ENCODE measurements around the gene CCL7.

CCL7 gene

GRCh38 chr17:34290586-34290985 is 20.6 kb downstream of the CCL7 start:
- no peak overlapping the region for H3K9ac ChIP-seq (ENCODE audit: low read length)
- H3K9me3 ChIP-seq (ENCODE audit: control insufficient read depth, low read length): no peaks in the 10 kb centered on the region
- peaks cover 18% of the 10 kb centered on the region for H3K4me1 ChIP-seq (ENCODE audit: control insufficient read depth, insufficient read depth, low read length)
- H3K36me3 ChIP-seq (ENCODE audit: control insufficient read depth, insufficient read depth, low read length, severe bottlenecking): no peaks in the 10 kb centered on the region
- no peaks in the 10 kb centered on the region for H3K27me3 ChIP-seq (replicated peaks; ENCODE audit: control insufficient read depth, insufficient read depth, low read length)
- no peak overlapping the region for H3K4me3 ChIP-seq (ENCODE audit: low read length)
- no peak for DNase-seq (ENCODE audit: low read depth)

GRCh38 chr17:34291721-34292348 is 21.8 kb downstream of the CCL7 start:
- H3K4me1 ChIP-seq (ENCODE audit: control insufficient read depth, insufficient read depth, low read length): peaks cover 17% of the 10 kb centered on the region
- no peak for DNase-seq (ENCODE audit: low read depth)
- H3K27me3 ChIP-seq (replicated peaks; ENCODE audit: control insufficient read depth, insufficient read depth, low read length): no peaks in the 10 kb centered on the region
- no peaks in the 10 kb centered on the region for H3K9me3 ChIP-seq (ENCODE audit: control insufficient read depth, low read length)
- no peak overlapping the region for H3K4me3 ChIP-seq (ENCODE audit: low read length)
- H3K36me3 ChIP-seq (ENCODE audit: control insufficient read depth, insufficient read depth, low read length, severe bottlenecking): no peaks in the 10 kb centered on the region
- no peak overlapping the region for H3K9ac ChIP-seq (ENCODE audit: low read length)

DNA sequence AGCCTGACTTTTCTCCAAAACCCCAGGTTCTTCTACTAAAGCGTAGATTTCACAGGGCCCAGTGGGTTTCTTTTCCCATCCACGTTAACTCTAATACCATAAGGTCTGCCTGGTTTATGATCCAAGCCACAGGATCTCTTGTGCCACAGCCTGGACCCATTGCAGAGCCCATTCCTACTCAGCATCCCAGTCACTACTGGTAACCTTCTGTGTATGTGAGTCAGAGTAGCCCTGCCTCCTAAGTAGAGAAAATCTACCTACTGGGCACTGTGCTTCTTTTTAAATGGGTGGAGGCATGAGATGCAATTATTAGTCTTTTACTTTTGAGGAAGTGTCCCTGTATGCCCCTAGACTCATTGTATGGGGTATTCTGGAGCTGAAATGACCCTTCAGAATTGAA is 29.0 kb downstream of the CCL7 start:
- H3K9me3 ChIP-seq (ENCODE audit: control insufficient read depth, low read length): no peaks in the 10 kb centered on the region
- peaks cover 36% of the 10 kb centered on the region for H3K4me1 ChIP-seq (ENCODE audit: control insufficient read depth, insufficient read depth, low read length)
- H3K27me3 ChIP-seq (replicated peaks; ENCODE audit: control insufficient read depth, insufficient read depth, low read length): no peaks in the 10 kb centered on the region
- H3K36me3 ChIP-seq (ENCODE audit: control insufficient read depth, insufficient read depth, low read length, severe bottlenecking): no peaks in the 10 kb centered on the region
- DNase-seq (ENCODE audit: low read depth): no peak
- no peak overlapping the region for H3K9ac ChIP-seq (ENCODE audit: low read length)
- no peak overlapping the region for H3K4me3 ChIP-seq (ENCODE audit: low read length)

DNA sequence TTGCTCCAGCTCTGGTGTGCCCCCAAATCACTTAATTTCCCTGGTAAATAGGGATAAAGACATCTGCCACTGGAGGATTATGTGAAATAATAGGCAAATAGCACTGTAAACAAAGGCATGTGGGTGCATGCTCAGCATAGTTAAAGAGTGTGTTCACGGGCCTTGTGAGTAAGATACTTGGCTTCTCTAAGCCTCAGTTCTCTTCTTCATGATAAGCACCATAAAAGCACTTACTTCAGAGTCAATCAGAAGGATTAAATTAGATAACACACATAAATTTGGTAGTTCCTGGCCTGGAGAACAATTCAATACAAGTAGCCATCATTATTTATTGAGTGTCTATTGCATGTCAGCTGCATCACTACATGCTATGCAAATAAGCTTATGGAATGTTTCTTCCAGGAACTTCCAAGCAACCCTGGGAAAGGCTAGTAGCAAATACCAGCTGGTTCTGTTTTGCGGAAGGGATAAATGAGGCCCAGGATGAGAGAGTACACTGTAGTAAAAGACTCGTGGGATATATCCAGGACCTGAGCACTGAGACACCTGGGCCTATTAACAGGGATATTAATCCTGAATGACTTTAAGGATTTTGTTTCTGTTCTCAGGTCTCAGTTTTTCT is 30.0 kb downstream of the CCL7 start:
- no peaks in the 10 kb centered on the region for H3K36me3 ChIP-seq (ENCODE audit: control insufficient read depth, insufficient read depth, low read length, severe bottlenecking)
- no peaks in the 10 kb centered on the region for H3K9me3 ChIP-seq (ENCODE audit: control insufficient read depth, low read length)
- peak; percentile 65 for DNase-seq (ENCODE audit: low read depth)
- no peak overlapping the region for H3K4me3 ChIP-seq (ENCODE audit: low read length)
- H3K4me1 ChIP-seq (ENCODE audit: control insufficient read depth, insufficient read depth, low read length): peaks cover 36% of the 10 kb centered on the region
- H3K9ac ChIP-seq (ENCODE audit: low read length): peak overlapping the region; percentile 48
- H3K27me3 ChIP-seq (replicated peaks; ENCODE audit: control insufficient read depth, insufficient read depth, low read length): no peaks in the 10 kb centered on the region

- no peak overlapping the region for H3K9ac ChIP-seq (ENCODE audit: low read length)
- no peaks in the 10 kb centered on the region for H3K9me3 ChIP-seq (ENCODE audit: control insufficient read depth, low read length)
- H3K36me3 ChIP-seq (ENCODE audit: control insufficient read depth, insufficient read depth, low read length, severe bottlenecking): no peaks in the 10 kb centered on the region
- no peaks in the 10 kb centered on the region for H3K27me3 ChIP-seq (replicated peaks; ENCODE audit: control insufficient read depth, insufficient read depth, low read length)
- H3K4me3 ChIP-seq (ENCODE audit: low read length): no peak overlapping the region
- peak; percentile 42 for DNase-seq (ENCODE audit: low read depth)
- peaks cover 38% of the 10 kb centered on the region for H3K4me1 ChIP-seq (ENCODE audit: control insufficient read depth, insufficient read depth, low read length)
Measured at GRCh38 chr17:34300652-34301370, 30.8 kb downstream of the CCL7 start.

GRCh38 chr17:34301986-34302385 is 32.0 kb downstream of the CCL7 start:
- H3K4me1 ChIP-seq (ENCODE audit: control insufficient read depth, insufficient read depth, low read length): peaks cover 50% of the 10 kb centered on the region
- no peaks in the 10 kb centered on the region for H3K9me3 ChIP-seq (ENCODE audit: control insufficient read depth, low read length)
- H3K4me3 ChIP-seq (ENCODE audit: low read length): no peak overlapping the region
- no peaks in the 10 kb centered on the region for H3K36me3 ChIP-seq (ENCODE audit: control insufficient read depth, insufficient read depth, low read length, severe bottlenecking)
- H3K9ac ChIP-seq (ENCODE audit: low read length): no peak overlapping the region
- no peaks in the 10 kb centered on the region for H3K27me3 ChIP-seq (replicated peaks; ENCODE audit: control insufficient read depth, insufficient read depth, low read length)
- peak; percentile 51 for DNase-seq (ENCODE audit: low read depth)

GRCh38 chr17:34302636-34303035 is 32.6 kb downstream of the CCL7 start:
- Histone ChIP-seq H3K36me3 (ENCODE audit: control insufficient read depth, insufficient read depth, low read length, severe bottlenecking) (no peaks in the 10 kb centered on the region), H3K9me3 (ENCODE audit: control insufficient read depth, low read length) (no peaks in the 10 kb centered on the region), H3K4me3 (ENCODE audit: low read length) (no peak overlapping the region), H3K27me3 (replicated peaks; ENCODE audit: control insufficient read depth, insufficient read depth, low read length) (no peaks in the 10 kb centered on the region), H3K4me1 (ENCODE audit: control insufficient read depth, insufficient read depth, low read length) (peaks cover 56% of the 10 kb centered on the region), H3K9ac (ENCODE audit: low read length) (no peak overlapping the region)
- DNase-seq (ENCODE audit: low read depth): no peak

DNA sequence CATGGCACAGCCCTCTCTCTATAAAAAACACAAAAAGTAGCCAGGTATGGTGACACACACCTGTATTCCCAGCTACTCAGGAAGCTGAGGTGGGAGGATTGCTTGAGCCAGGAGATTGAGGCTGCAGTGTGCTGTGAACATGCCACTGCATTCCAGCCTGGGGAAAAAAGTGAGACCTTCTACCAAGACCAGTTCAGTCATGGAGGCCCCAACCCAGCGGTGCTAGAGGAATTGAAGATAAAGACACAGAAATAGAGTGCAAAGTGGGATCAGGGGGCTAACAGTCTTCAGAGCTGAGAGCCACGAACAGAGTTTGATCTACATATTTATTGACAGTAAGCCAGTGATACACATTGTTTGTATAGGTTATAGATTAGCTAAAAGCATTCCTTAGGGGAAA is 33.6 kb downstream of the CCL7 start:
- H3K9ac ChIP-seq (ENCODE audit: low read length): no peak overlapping the region
- no peaks in the 10 kb centered on the region for H3K36me3 ChIP-seq (ENCODE audit: control insufficient read depth, insufficient read depth, low read length, severe bottlenecking)
- H3K27me3 ChIP-seq (replicated peaks; ENCODE audit: control insufficient read depth, insufficient read depth, low read length): no peaks in the 10 kb centered on the region
- peaks cover 63% of the 10 kb centered on the region for H3K4me1 ChIP-seq (ENCODE audit: control insufficient read depth, insufficient read depth, low read length)
- DNase-seq (ENCODE audit: low read depth): no peak
- no peak overlapping the region for H3K4me3 ChIP-seq (ENCODE audit: low read length)
- no peaks in the 10 kb centered on the region for H3K9me3 ChIP-seq (ENCODE audit: control insufficient read depth, low read length)

GRCh38 chr17:34305061-34305460 is 35.0 kb downstream of the CCL7 start:
- Histone ChIP-seq H3K4me3 (ENCODE audit: low read length) (no peak overlapping the region), H3K27me3 (replicated peaks; ENCODE audit: control insufficient read depth, insufficient read depth, low read length) (no peaks in the 10 kb centered on the region), H3K4me1 (ENCODE audit: control insufficient read depth, insufficient read depth, low read length) (peaks cover 52% of the 10 kb centered on the region), H3K9ac (ENCODE audit: low read length) (no peak overlapping the region), H3K36me3 (ENCODE audit: control insufficient read depth, insufficient read depth, low read length, severe bottlenecking) (no peaks in the 10 kb centered on the region), H3K9me3 (ENCODE audit: control insufficient read depth, low read length) (no peaks in the 10 kb centered on the region)
- no peak for DNase-seq (ENCODE audit: low read depth)

- H3K9me3 ChIP-seq (ENCODE audit: control insufficient read depth, low read length): no peaks in the 10 kb centered on the region
- no peaks in the 10 kb centered on the region for H3K36me3 ChIP-seq (ENCODE audit: control insufficient read depth, insufficient read depth, low read length, severe bottlenecking)
- H3K4me3 ChIP-seq (ENCODE audit: low read length): no peak overlapping the region
- no peak for DNase-seq (ENCODE audit: low read depth)
- peaks cover 46% of the 10 kb centered on the region for H3K4me1 ChIP-seq (ENCODE audit: control insufficient read depth, insufficient read depth, low read length)
- H3K9ac ChIP-seq (ENCODE audit: low read length): no peak overlapping the region
- no peaks in the 10 kb centered on the region for H3K27me3 ChIP-seq (replicated peaks; ENCODE audit: control insufficient read depth, insufficient read depth, low read length)
Measured at GRCh38 chr17:34305606-34306005, 35.6 kb downstream of the CCL7 start.

DNA sequence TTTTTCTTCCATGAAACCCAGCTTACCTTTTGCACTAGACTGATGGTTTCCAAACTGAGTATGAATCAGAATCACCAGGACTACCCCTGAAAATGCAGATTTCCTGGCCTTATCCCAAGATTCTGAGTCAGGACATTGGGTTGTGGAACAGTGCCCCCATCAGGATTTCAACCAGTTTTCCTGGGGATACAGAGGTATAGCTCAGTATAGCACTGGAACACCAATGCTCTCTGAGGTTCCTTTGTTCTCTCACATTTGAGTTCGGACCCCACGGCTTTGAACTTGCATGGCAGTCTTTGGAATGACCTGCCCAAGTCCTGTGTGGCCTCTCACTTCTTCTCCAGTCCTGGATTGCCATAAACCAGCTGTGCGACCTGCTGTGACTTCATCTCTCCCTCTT is 36.4 kb downstream of the CCL7 start:
- Histone ChIP-seq H3K4me1 (ENCODE audit: control insufficient read depth, insufficient read depth, low read length) (peaks cover 39% of the 10 kb centered on the region), H3K9me3 (ENCODE audit: control insufficient read depth, low read length) (no peaks in the 10 kb centered on the region), H3K4me3 (ENCODE audit: low read length) (peak overlapping the region; percentile 35), H3K9ac (ENCODE audit: low read length) (peak overlapping the region; percentile 57), H3K36me3 (ENCODE audit: control insufficient read depth, insufficient read depth, low read length, severe bottlenecking) (no peaks in the 10 kb centered on the region), H3K27me3 (replicated peaks; ENCODE audit: control insufficient read depth, insufficient read depth, low read length) (no peaks in the 10 kb centered on the region)
- DNase-seq (ENCODE audit: low read depth): peak; percentile 77
